ENCODE results near the gene HTRA1.

DNA sequence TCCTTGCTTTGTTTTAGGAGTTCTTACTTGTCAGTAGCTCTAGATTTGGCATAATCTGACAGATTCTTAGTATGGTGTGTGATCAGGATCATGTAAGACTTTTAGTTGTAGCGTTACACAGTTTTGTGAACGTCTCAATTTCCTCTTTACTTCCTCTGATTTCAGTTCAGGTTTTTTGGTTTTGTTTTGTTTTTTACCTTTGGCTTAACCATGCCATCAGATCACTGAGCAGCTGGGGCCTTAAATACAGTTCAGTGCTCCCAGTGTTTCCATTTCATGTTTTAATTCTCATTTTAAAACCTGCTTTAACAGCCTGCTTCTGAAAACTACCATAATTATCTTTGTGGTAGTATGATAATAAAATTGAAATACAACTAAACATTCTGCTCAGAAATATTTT, 34.1 kb upstream of the HTRA1 start:
- TF ChIP-seq GATA3 (IDR thresholded peaks at IDR 0.05; ENCODE audit: low read depth, low read length): no peak
- no peak for TF ChIP-seq GATA2 (IDR thresholded peaks at IDR 0.05; ENCODE audit: low read depth, low read length)
